Stimulated activated naive CD4-positive, alpha-beta T cell (primary cell): ENCODE measurements around the gene GATB.

Source experiments
- DNase-seq, 6 experiments: peaks; one replicate each; lab custom pipeline; 2025; lab: John Stamatoyannopoulos, UW

Gene GATB

GRCh38 chr4:151673908-151674520 lies 86.8 kb downstream of the GATB start:
- no peak for DNase-seq

- DNase-seq = no peak
These were observed 87.8 kb downstream of the GATB start for GRCh38 chr4:151672996-151673395.

GRCh38 chr4:151671541-151672059 lies 89.2 kb downstream of the GATB start:
- DNase-seq = no peak

GRCh38 chr4:151670843-151671242 lies 90.0 kb downstream of the GATB start:
- DNase-seq = no peak

GRCh38 chr4:151669990-151670389 lies 90.8 kb downstream of the GATB start:
- DNase-seq = no peak

GRCh38 chr4:151668689-151669402 lies 92.0 kb downstream of the GATB start:
- no peak for DNase-seq

- no peak for DNase-seq
These were observed 93.1 kb downstream of the GATB start for GRCh38 chr4:151667666-151668065.

GRCh38 chr4:151667048-151667447 lies 93.8 kb downstream of the GATB start:
- DNase-seq = no peak

- DNase-seq = no peak
These were observed 94.3 kb downstream of the GATB start for GRCh38 chr4:151666501-151666900.

- no peak for DNase-seq
These were observed 95.1 kb downstream of the GATB start for GRCh38 chr4:151665785-151666127.

GRCh38 chr4:151665022-151665784 lies 95.6 kb downstream of the GATB start:
- no peak for DNase-seq

- DNase-seq = no peak
These were observed 96.5 kb downstream of the GATB start for GRCh38 chr4:151664289-151664688.

GRCh38 chr4:151663109-151663508 lies 97.7 kb downstream of the GATB start:
- no peak for DNase-seq

GRCh38 chr4:151661873-151662272 lies 98.9 kb downstream of the GATB start:
- DNase-seq = no peak

- no peak for DNase-seq
These were observed 100.1 kb downstream of the GATB start for GRCh38 chr4:151660676-151661075.

- DNase-seq = no peak
These were observed 101.0 kb downstream of the GATB start for GRCh38 chr4:151659601-151660364.

GRCh38 chr4:151658959-151659600 lies 101.7 kb downstream of the GATB start:
- DNase-seq = peak in 1 of 6 experiments; percentile 31

- no peak for DNase-seq
These were observed 102.9 kb downstream of the GATB start for GRCh38 chr4:151657896-151658295.

GRCh38 chr4:151656058-151656457 lies 104.7 kb downstream of the GATB start:
- no peak for DNase-seq

GRCh38 chr4:151653548-151653918 lies 107.3 kb downstream of the GATB start:
- DNase-seq = no peak

GRCh38 chr4:151652841-151653547 lies 107.8 kb downstream of the GATB start:
- no peak for DNase-seq
